Endothelial cell of umbilical vein (primary cell): ENCODE data around the gene DNAL1. TPM values are rescaled to one million over a fixed set of nuclear protein-coding genes. Genes with fewer than 3 reads are reported as not detected.

Experiments
- BruUV-seq: library from RNA; stranded (reverse); fragments of 400-500 nt; replicated peaks from 2 replicates; lab custom pipeline; 2021; lab: Mats Ljungman, UMichigan
- CTCF ChIA-PET: fragments of 300-600, 350-600 bp; sonication (Branson Sonifier 250); formaldehyde crosslinking; loops from one replicate; lab custom pipeline; 2021; ENCODE audit warnings: antibody characterized with exemption, inconsistent platforms; lab: Charles Lee
- POLR2A ChIA-PET: fragments of 300-600, 350-600 bp; sonication (Branson Sonifier 250); formaldehyde crosslinking; loops from one replicate; lab custom pipeline; 2021; ENCODE audit warnings: antibody characterized with exemption, inconsistent platforms; lab: Charles Lee
- DNase-seq: peaks from one replicate; pipeline ENCODE4 v3.0.0-alpha.2; 2011; ENCODE audit warnings: low read depth, low spot score
- FAIRE-seq: peaks from 2 replicates; lab custom pipeline; 2011; peaks lifted over from hg19 to GRCh38; lab: Jason Lieb, UNC
- H2AFZ ChIP-seq: 2 replicates; pipeline ENCODE4 v1.6.0; 2012; ENCODE audit warnings: low read depth, low read length, control low read depth, inconsistent platforms
- H3K27ac ChIP-seq: 2 replicates; pipeline ENCODE4 v1.5.1; 2011; ENCODE audit warnings: low read depth, mild to moderate bottlenecking, control low read depth, low read length, moderate library complexity; ENCODE audit not compliant: insufficient read depth
- H3K27me3 ChIP-seq, 2 experiments: 2 replicates each; pipeline versions ENCODE4 v1.6.0 to v1.6.1; 2011; ENCODE audit warnings: low read length in 2 of 2, mixed read lengths in 1 of 2; ENCODE audit not compliant: control insufficient read depth in 2 of 2, insufficient read depth in 2 of 2
- H3K36me3 ChIP-seq, 2 experiments: 2 replicates in 1 of 2; 3 replicates in 1 of 2; pipeline ENCODE4 v1.5.1; 2011; ENCODE audit warnings: low read length in 2 of 2, mild to moderate bottlenecking in 1 of 2, moderate library complexity in 1 of 2; ENCODE audit not compliant: control insufficient read depth in 2 of 2, insufficient read depth in 2 of 2; ENCODE audit errors: extremely low read depth in 1 of 2
- H3K4me1 ChIP-seq: 3 replicates; pipeline ENCODE4 v1.5.1; 2011; ENCODE audit warnings: mild to moderate bottlenecking, low read length; ENCODE audit not compliant: control insufficient read depth, insufficient read depth; ENCODE audit errors: extremely low read depth
- H3K4me2 ChIP-seq: 2 replicates; pipeline ENCODE4 v1.6.1; 2011; ENCODE audit warnings: low read length, control low read depth, mixed read lengths; ENCODE audit not compliant: insufficient read depth
- H3K4me3 ChIP-seq, 3 experiments: fragments of 200-600 bp in 1 of 3; sonication (generic), shearing (Covaris generic) in 1 of 3; replicated peaks in 1 of 3; 2 replicates each; pipeline ENCODE4 v1.5.1; 2011 to 2016; ENCODE audit warnings: control low read depth in 3 of 3, low read length in 3 of 3, mild to moderate bottlenecking in 2 of 3, inconsistent platforms in 1 of 3, low read depth in 1 of 3, moderate library complexity in 1 of 3; ENCODE audit not compliant: insufficient read depth in 1 of 3
- H3K79me2 ChIP-seq: 2 replicates; pipeline ENCODE4 v1.6.0; 2012; ENCODE audit warnings: low read length, inconsistent platforms; ENCODE audit not compliant: control insufficient read depth, insufficient read depth
- H3K9ac ChIP-seq: replicated peaks from 2 replicates; pipeline ENCODE3; 2011; ENCODE audit warnings: low read length, control low read depth; ENCODE audit not compliant: insufficient read depth; ENCODE audit errors: extremely low read depth
- H3K9me1 ChIP-seq: replicated peaks from 3 replicates; pipeline ENCODE4 v1.6.0; 2011; ENCODE audit warnings: mild to moderate bottlenecking, low read length; ENCODE audit not compliant: control insufficient read depth, insufficient read depth; ENCODE audit errors: extremely low read depth
- H3K9me3 ChIP-seq: replicated peaks from 2 replicates; pipeline ENCODE4 v1.5.1; 2012; ENCODE audit warnings: low read length, inconsistent platforms; ENCODE audit not compliant: control insufficient read depth, insufficient read depth
- H4K20me1 ChIP-seq: replicated peaks from 2 replicates; pipeline ENCODE3; 2011; ENCODE audit warnings: mild to moderate bottlenecking, low read length; ENCODE audit not compliant: control insufficient read depth, insufficient read depth; ENCODE audit errors: extremely low read depth
- JUN ChIP-seq: IDR thresholded peaks from 2 replicates; pipeline ENCODE4 v1.6.1; 2011; ENCODE audit warnings: borderline replicate concordance, low read depth; ENCODE audit not compliant: insufficient read length, insufficient read depth
- POLR2AphosphoS5 ChIP-seq: IDR thresholded peaks from 2 replicates; pipeline ENCODE4 v1.6.1; 2012; ENCODE audit warnings: low read depth, mild to moderate bottlenecking, control low read depth, low read length, moderate library complexity; ENCODE audit not compliant: insufficient read depth
- dilution Hi-C: fragments of 300-500 bp; cut with MboI; formaldehyde crosslinking; loops from one replicate; pipeline ENCODE4 v1.15.0; 2019; ENCODE audit warnings: low sequenced_read_pairs; ENCODE audit not compliant: extremely low pct_ligation_motif_present
- intact Hi-C: fragments of 100-400 bp; cut with micrococcal nuclease; formaldehyde crosslinking; loops from one replicate; pipeline ENCODE4 v1.10.0; 2022
- polyA plus RNA-seq, 4 experiments: library from polyadenylated mRNA; depleted of rRNA in 3 of 4; stranded (reverse) in 3 of 4; unstranded in 1 of 4; fragments of >200 nt; gene quantifications; 2 replicates each; pipeline versions ENCODE4 v1.2.1 to v1.2.3, GENCODE V29; 2011 to 2012; ENCODE audit warnings: missing spikeins in 1 of 4
- total RNA-seq: library from RNA; stranded (reverse); gene quantifications from 2 replicates; pipeline ENCODE4 v1.2.3, GENCODE V29; 2021
- TF ChIP-seq, protein P1 (sequence below), 2 donors: IDR thresholded peaks; 1 replicate in 1 of 2; 2 replicates in 1 of 2; pipeline ENCODE4 v1.5.1; 2011; ENCODE audit warnings: low read length in 2 of 2, mild to moderate bottlenecking in 2 of 2, moderate library complexity in 2 of 2, control low read depth in 1 of 2, inconsistent platforms in 1 of 2, low read depth in 1 of 2; ENCODE audit not compliant: insufficient read depth in 1 of 2; ENCODE audit errors: extremely low read depth in 1 of 2

DNAL1 gene
- total and polyA plus RNA-seq, 2 donors (not counting 3 experiments of a cell fraction or from before 2014, with no cell fraction given) = 2.4 to 15.3 TPM

DNA sequence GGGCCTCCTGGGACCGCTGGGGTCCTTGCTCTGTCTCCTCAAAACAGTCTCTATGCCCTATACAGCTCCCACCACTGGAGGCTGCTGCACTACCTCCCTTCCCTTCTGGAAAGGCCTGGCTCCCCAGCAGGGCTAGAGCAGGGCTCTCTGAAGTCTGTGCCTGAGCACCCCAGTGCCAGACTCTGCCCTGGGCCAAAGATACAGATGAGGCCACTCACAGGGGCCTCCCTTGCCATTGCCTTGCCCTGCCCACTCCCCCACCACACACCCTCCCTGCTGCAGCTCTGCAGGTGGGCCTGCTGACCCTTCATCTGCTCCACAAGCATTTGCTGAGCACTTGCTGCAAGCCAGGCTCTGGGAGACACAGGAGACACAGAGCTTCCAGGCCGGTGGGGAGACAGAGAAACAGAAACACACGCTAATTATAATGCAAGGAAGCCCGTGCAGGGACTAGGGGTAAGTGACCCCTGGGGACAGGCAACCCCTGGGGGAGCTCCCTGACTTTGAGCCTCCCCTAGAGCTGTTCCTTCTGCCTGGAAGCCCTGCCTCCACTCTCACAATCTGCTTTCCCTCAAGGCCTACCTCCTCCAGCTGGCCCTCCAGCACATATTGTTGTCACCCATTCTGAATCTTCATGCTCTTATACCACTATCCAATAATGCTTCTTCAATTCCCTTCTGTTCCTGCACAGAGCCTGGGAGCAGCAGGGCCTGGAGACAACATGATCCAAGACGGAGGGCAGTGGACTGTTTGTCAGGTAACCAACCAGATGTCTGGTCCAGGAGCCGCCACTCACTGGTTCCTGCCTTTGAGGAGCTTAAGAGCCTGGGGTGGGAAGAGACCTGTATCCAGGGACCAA lies 102.0 kb downstream of the DNAL1 start:
- ChIA-PET POLR2A (interaction anchor here (0.5 to 0.6 kb wide), 3 partner anchors 13 to 84 kb away, joined by 3 to 6 read pairs (median 5); a partner anchor contains a TSS), CTCF (interaction anchor here (0.7 to 8.9 kb wide), 3 partner anchors 12 to 81 kb away, joined by 3 to 91 read pairs (median 91); a partner anchor contains a TSS)
- H3K4me1 ChIP-seq = peaks cover 78% of the 10 kb centered on the region
- H3K4me2 ChIP-seq = no peak overlapping the region
- H3K9me3 ChIP-seq = no peaks in the 10 kb centered on the region
- H3K9ac ChIP-seq = no peak overlapping the region
- no peak overlapping the region for H3K4me3 ChIP-seq
- no TSS peak for BruUV-seq
- peaks cover 98% of the 10 kb centered on the region for H3K79me2 ChIP-seq
- no peaks in the 10 kb centered on the region for H3K36me3 ChIP-seq
- no peak overlapping the region for H2AFZ ChIP-seq
- peak; percentile 11 for TF ChIP-seq POLR2AphosphoS5
- TF ChIP-seq JUN = no peak
- TF ChIP-seq, protein P1, sequence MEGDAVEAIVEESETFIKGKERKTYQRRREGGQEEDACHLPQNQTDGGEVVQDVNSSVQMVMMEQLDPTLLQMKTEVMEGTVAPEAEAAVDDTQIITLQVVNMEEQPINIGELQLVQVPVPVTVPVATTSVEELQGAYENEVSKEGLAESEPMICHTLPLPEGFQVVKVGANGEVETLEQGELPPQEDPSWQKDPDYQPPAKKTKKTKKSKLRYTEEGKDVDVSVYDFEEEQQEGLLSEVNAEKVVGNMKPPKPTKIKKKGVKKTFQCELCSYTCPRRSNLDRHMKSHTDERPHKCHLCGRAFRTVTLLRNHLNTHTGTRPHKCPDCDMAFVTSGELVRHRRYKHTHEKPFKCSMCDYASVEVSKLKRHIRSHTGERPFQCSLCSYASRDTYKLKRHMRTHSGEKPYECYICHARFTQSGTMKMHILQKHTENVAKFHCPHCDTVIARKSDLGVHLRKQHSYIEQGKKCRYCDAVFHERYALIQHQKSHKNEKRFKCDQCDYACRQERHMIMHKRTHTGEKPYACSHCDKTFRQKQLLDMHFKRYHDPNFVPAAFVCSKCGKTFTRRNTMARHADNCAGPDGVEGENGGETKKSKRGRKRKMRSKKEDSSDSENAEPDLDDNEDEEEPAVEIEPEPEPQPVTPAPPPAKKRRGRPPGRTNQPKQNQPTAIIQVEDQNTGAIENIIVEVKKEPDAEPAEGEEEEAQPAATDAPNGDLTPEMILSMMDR (IDR thresholded peaks at IDR 0.05; ENCODE audit: extremely low read depth in 1 of 2, insufficient read depth in 1 of 2, low read depth in 1 of 2, low read length in 2 of 2) = peak in 1 of 2 donors; percentile 23
- no peak for FAIRE-seq
- no peaks in the 10 kb centered on the region for H3K27me3 ChIP-seq
- no peak for DNase-seq
- H3K27ac ChIP-seq = peak overlapping the region; percentile 96
- no peaks in the 10 kb centered on the region for H3K9me1 ChIP-seq
- intact Hi-C loops = no loop called here
- dilution Hi-C loops = no loop called here
- H4K20me1 ChIP-seq = no peaks in the 10 kb centered on the region
